Stimulated activated CD8-positive, alpha-beta memory T cell treated with anti-CD3 and anti-CD28 coated beads, Interleukin-12 subunit alpha, Interleukin-12 subunit beta, amount 100 ng/mL, for 24 hours (primary cell): ENCODE measurements around the gene TMUB1.

Experiments used
- DNase-seq: peaks from one replicate; pipeline ENCODE4 v3.0.0-alpha.2; 2020; ENCODE audit errors: extremely low read depth

Gene TMUB1

DNA sequence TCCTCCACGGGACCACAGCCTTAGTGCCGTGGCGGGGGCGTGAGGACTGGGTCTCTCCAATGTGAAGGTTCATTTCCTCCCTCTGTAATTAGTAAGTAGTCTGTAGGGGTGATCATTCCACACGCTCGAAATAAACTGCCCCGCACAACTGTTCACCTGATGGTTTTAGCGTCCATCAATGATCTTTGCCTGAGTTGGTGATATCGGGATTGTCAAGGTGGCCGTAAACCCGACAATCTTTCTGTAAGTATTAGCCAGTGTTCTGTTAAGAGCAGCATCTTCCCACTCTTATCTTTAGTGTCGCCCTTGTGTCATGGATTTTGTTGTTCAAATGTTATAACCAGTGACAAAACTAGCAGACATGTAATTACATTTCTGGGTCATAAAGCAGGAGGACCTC is 20.7 kb upstream of the TMUB1 start:
- no peak for DNase-seq

DNA sequence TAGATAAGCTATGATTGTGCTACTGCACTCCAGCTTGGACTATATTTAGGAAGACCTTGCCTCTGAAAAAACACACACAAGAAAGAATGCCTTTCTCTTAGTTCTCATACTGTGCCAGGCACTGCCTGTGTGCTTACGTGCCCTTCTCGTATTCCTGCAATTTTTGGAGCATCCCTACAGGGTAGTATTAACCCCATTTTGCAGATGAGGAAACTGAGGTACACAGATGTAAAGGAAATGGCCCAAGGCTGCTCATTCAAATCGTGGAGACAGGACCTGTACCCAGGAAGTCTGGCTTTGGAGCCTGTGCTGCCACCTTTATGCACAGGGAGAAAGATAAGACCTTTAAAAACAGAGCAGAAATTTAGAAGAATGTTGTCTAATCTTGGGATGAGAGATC is 19.7 kb upstream of the TMUB1 start:
- no peak for DNase-seq

DNA sequence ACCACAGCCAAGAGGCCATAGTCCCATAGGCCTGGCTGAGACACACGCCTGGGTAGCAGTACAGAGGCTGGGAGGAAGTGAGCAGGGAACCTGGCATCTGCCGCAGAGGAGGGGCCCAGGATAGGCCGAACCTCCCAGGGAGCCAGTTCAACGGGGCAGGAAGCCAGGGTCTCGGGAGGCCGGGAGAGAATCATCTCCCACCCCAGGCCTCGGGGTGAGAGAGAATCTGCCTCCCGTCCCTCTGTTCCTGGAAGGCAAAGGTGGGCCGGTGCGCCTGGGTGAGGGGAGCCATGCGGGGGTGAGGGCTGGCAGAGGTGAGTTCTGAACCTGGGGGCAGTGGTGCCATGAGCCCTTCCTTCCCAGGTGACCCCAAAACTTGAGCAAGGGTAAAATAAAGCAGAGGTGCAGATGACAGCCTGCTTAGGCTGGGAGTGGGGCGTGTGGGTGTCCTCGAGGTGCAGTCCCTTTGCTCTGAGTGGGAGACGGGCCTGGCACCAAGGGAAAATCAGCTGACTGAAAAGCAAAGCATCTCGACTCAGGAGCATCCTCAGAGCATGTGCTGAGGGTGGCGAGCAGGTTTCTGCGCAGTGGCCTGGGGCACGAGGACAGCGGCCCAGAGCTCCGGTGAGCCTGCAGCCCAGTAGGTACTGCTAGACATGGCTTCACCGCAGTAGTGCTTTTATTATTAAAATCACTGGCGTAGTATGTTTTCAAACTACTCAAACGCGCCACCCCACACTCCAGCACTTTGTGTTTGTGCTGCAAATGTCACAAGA is 18.5 kb upstream of the TMUB1 start:
- DNase-seq: no peak

DNA sequence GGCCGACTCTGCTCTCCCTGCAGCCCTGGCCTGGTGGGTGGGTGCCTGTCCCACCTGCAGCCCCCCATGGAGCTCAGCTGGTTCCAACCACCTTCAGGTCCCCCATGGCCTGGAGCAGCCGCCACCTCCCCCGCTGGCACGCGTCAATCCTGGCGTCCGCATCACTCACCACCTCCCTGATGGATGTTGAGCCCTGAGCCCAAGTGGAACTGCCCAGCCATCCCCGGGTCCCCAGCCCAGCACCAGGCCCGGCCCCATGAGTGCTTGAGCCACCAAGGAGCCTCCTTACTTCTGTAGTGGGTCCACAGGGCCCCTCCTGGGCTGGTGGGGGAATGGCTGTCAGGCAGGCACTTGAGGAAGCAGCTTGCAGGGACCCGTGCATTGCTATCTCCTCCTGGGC is 17.6 kb upstream of the TMUB1 start:
- no peak for DNase-seq

DNA sequence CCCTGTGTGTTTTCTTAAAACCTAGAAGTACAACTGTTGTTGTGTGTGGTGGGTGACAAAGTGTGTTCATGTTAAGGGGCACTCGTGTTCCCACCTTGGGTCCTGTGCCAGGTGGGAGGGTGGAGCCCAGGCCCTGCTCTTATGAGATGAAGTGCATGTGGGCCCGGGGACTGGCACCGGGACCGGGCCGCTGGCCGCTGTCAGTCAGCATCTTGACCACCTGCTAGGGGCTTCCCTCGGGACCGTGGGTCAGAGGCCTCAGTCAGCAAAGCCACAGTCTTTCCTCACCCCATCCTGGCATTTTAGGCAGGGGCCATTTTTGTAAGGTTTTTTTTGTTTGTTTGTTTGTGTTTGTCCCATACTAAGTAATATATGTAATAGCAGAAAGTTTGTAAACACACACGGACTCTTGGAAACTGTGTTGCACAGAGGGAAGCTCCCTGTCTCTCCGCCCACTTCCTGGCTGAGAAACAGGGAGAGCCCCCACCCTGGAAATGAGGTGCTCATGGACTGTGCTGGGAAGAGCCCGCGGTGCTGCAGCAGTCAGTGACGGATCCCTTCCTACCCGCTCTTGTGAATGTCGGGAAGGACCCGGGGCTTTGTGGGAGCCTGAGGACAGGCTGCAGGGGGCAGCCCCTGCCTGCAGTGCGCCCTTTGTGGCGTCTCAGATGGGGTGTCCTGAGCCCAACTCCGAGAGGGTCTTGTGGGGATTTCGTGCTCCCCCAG is 16.4 kb upstream of the TMUB1 start:
- no peak for DNase-seq

DNA sequence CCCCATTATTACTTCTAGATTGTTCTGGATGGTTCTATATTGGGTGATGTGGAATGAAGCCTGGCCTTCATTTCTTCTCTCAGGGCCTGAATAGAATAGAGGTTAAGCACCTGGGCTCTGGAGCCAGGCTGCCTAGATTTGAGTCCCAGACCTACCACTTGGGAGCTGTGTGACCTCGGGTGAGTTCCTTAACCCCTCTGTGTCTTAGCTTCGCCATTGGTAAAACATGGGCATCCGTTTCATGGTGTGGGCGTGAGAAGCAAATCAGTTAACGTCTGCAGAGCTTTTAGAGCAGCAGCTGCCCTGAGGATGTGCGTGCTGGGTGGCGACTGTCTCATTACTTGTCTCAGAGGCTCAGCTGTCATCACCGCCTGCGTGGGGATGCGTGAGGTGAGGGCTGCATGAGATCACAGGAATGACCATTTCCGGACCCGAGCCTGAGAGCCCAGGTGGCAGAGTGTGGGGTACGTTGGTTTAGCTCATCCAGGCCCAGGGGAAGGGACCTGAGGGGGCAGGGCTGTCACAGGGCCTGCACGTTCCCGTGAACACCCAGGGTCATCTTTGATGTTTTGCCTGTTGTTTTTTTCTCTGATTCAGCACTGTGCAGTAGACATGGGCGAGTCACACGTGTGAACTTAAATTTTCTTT is 12.7 kb upstream of the TMUB1 start:
- no peak for DNase-seq

DNA sequence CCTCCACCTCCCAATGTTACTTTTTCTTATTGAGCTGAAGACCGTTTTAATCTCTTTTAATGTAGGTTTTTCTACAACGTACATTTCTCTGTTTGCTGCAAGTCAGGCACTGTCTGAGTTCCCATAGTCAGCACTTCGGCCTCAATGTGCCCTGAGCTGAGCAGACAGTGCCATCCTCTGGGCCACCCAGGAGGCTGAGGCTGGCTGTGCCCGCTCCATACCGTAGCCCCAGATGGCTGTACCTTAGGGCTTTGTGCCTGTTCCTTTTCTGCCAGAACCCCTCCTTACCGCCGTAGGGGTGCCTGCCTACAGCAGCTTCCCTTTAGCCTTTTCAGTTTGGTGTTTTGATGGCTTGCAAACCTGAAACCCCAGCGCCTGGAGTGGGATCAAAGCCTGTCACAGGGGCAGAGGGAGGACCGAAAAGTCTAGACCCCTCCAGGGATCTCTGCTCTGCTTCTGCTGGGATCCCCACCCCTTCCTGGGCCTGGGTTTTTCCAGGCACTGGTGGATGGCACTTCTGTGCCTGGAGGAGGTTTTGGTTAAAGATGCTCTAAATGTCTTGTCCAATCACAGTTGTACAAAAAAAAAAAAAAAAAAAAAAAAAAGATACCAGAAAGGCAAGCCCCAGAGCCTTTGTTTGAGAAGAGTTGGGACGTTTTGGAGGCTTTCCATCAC is 12.0 kb upstream of the TMUB1 start:
- no peak for DNase-seq

DNA sequence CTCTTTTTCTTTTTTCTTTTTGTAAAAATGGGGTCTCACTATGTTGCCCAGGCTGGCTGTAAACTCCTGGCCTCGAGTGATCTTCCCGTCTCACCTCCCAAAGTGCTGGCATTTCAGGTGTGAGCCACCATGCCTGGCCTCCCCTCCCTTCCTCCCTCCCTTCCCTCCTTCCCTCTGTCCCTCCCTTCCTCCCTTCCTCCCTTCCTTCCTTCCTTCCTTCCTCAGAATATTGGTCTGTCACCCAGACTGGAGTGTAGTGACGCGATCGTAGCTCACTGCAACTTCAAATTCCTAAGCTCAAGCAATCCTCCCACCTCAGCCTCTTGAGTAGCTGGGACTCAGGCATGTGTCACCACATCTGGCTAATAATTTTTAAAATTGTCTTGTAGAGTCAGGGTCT is 11.4 kb upstream of the TMUB1 start:
- no peak for DNase-seq

DNA sequence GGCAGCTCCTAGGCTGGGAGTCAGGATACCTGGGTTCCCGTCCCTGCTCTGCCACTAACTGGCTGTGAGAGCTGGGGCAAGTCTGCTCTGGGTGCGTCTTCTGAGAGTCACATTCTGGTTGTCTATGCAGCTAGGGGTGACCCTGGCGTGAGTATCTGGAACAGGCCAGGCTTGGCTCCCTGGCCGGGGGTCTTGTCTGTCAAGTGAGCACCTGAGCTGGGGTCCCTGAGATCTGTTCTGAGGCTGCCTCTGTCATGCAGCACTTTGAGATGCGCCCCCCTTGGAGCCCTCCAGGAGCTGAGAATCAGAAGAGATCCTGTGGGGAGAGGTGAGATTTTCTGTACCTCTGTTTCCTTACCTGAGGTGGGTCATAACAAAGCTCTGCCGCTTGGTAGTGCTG is 10.5 kb upstream of the TMUB1 start:
- no peak for DNase-seq

DNA sequence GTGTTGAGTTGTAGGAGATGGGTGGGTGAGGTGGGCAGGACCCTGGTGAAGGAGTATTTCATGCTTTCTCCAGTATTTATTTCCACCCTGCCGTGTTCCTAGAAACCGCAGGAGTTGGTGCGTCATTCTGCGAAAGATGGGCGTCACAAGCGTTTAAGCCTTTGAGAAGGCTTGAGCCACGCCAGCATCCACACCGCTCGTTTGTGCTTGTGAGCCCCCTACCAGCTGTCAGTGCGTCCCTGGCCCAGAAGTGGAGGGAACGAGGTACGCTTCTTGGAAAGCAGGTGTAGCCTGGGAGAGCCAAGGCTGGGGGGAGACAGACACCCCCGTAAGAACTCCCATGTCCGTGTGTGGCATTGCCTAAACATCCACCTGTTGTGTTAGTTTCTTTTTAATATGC is 8.7 kb upstream of the TMUB1 start:
- DNase-seq: no peak

DNA sequence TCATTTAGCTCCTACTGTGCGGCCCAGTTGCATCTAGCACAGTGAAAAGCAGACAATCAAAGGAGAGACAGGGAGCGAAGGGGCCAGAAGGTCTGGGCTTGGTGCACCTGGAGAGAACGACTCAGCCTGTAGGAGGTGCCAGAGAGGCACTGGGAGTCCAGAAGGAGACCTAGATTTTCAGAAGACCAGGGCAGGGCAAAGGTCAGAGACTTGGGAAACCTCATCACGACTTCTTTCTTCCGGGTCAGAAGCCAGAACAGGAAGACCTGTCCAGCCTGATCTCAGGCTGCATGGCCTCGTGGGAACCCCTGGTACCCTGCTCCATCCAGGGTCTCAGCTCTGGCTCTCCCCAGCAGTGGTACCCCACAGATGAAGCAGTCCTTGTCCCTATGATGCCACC is 8.1 kb upstream of the TMUB1 start:
- DNase-seq: no peak

DNA sequence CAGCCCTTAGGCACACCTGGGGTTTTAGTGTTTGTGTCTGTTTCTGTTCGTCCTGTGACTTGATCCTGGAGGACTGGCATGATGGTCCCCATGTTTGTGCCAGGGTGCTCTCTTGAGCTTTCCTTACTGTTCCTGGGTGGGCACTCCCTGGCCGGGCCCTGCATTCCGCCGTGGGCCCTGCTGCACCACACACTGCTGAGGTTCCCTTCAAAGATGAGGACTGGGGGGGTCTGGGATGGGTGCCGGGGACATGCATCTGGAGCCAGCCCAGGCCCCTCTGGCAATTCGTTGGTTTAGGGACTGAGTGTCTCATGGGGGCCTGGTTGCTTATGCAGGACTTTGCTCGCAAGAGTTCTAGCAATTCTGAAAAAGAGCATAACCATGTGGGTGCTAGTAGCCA is 7.7 kb upstream of the TMUB1 start:
- no peak for DNase-seq

DNA sequence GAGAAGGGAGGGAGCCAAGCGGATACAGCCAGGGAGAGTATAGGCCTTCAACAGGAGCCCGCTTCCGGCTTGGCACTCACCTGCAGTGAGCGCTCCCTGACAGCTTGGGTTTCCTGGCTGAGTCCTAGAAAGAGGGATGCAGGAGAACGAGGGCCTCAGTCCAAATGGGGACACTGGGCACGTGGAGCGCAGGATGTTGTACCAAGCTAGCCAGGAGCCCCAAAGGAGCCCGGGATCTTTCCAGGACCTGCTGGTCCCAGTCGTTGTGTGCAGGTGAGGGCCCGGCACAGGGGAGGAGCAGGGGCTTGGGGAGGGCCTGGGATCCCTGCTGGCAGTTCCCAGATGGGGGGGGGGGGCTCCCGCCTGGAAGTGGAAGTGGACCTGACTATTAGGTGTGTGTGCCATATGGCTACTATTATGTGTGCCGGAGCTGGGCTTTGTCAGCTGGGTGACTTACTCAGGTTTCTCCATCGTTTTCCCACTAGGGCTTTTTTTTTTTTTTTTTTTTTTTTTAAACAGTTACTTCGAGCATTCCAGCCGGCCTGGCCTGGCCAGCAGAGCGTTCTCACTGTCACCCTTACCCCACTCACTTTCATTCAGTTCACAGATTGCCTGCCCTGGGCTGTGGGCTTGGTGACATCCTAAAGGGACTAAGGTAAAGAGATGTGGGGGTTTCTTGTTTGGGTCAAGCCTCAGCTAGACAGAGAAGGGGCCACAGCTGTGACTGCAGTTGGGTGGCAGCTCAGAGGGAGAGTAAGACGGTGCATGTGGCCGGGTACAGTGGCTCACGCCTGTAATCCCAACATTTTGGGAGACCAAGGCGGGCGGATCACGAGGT is 6.8 kb upstream of the TMUB1 start:
- no peak for DNase-seq

DNA sequence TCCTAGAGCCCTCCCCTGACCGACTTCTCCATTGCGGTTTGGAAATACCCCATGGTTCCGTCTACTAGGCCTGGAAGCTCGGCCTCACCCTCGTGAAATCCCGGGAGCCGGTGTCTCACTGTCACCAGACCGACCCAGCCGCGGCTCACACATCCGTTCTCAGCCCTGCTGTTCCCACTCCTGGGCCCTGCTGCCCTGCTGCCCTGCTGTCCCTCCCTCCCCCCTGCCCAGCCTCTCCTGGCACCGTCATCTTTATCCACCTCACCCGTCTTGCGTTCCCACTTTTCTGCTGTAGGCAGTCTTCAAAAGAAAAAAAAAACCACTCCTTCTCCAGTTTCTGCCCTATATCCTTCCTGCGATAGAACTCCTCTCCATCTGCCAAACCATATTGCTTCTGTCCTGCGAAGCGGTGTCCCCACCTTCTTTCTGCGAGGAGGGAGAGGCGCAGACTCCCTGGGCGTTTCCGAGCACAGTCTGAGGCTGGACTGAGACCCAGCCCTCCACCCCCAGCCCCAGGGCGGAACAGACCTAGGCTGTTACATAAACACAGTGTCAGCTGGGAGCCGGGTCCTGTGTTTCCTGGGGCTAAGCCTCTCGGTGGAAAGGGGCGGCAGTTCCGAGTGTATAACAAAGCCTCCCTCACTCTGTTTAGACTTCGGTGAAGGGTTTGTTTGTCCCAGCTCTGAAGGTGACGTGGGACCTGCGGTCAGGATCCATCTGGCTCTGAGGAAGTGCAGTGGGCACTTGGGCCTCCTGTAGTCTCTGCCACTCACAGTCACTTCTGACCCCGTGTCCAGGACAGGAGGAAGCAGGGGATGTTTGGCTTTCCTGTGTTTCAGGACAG is 5.8 kb upstream of the TMUB1 start:
- DNase-seq: no peak

DNA sequence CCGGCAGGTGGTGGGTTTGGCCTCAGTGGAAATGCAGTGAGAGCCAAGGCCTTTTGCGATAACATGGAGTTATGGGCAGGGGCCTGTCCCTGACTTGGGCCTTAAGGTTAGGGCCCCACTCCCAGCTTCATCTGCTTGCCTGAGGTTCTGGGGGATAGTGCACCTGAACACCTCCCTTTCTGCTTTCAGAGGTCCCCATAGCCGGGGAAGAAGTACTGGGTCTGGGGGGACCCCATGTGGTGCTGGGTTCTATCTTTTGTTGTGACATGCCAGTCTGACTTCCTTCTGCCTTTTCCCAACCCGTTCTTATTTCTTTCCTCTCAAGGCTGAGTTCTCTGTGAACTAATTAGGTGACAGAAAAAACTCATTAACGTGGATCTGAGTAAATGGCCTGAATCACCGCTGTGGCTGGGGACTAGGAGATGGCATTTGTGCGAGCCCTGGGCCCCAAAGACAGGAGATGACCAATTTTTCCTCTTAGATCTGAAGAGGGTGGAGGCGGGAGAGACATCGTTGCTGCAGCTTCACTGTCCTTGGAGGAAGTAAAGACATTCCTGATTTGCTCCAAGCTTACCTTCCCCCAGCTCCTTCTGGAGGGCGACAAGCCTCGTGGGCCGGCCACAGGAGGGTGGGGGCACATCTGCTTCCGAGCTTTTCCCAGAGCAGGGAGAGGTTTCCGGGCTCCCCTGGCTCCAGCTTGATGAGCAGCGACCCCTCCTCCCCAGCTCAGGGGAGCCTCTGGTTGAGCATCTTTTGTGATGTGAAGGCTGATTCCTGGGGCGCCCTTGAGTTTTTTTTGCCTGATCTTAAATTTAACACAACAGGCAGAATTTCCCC is 4.9 kb upstream of the TMUB1 start:
- DNase-seq: no peak

DNA sequence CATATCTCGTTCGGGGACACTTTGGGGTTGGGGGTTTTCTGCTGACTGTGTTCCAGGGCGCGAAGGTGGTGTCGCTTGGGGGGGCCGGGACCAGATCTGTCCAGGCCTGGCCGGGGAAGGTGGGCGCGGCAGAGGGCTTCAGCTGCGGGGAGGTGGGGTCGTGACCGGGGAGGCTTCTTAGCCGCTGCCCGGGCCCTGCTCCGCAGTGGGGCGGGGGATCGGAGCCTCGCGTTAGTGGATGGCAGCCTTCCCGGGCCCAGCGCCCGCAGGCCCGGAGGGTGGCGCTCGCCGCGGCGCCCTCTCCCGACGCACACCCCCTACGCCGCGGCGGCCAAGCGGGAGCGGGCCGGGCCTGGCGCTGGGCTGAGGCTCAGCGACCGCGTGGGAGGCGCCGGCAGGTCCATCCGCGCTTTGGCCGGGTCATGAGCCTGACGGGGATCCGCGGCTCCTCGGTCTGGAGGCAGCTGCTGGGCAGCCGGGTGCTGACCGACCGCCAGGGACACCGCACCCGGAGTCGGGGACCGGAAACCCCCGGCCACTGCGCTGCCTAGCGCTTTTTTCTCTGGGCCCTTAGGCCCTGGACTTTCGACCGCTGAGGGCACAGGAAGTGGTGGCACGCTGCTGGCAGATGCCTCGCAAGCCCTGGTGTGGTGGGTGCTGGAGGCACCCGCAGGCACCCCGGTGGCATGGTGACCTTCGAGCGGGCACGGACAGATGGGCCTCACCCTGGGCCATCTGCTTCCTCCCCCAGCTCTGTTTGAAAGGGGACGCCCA is 4.1 kb upstream of the TMUB1 start:
- DNase-seq: no peak

DNA sequence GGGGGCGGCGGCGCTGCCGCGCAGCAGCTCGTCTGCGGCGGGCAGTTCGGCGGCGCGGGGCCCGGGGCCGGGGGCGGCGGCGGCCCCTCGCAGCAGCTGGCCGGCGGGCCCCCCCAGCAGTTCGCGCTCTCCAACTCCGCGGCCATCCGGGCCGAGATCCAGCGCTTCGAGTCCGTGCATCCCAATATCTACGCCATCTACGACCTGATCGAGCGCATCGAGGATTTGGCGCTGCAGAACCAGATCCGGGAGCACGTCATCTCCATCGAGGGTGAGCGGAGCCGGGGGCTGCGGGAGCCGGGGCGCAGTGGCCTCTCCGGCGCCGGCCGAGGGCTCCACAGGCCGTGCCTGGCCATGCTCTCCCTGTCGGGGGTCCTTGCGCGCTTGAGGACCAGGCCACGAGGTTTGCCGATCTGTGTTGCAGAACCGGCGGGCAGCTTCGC is 3.5 kb upstream of the TMUB1 start:
- DNase-seq: no peak

DNA sequence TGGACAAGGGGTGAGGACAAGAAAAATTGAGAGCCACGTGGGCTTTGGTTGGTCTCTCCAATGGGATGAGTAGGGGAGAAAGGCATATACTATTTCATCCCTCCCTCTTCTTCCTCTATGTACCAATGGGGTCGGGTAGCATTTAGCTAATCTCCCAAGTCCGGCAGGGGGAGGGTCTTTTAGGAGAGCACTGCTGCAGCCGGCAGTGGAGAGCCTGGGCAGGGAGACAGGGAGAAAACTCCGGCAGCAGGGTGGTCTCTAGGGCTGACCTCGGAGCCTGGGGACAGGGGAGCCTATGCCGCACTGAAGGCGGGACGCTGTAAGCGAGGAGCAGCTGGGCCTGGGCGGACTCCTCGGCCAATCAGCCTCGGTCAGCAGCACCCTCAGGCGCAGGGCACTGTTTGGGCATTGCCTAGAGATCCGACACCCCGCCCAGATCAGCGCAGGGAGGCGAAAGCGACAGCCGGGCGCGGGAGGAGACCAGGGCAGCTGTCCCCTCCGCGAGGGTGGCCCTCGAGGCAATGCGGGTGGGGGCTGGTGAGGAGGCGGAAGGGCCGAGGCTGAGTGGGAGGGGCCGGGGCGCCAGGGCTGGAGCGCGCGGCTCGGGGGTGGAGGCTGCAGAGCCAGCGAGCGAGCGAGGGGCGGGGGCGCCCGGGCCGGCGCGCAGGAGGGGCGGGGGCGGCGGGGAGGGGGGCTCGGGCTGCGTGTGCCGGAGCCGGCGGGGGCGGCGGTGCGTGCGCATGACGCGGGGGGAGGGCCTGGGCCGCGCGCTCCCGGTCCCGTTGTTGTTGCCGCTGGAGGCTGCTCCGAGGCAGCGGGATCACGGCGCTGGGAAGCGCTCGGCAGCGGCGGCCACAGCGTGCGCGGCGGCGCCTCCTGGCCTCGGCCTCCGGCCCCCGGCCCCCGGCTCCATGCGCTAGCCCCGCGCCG is 2.7 kb upstream of the TMUB1 start, which contains the start of gene AGAP3:
AGAP3 (plus strand) TSS at position 785 of the 930 bp plus-strand sequence. CDS start 267 bp downstream, outside the sequence.
- DNase-seq: no peak
